GM12878 (cell line): ENCODE data around the gene SLCO3A1. TPM values are rescaled to one million over a fixed set of nuclear protein-coding genes. Genes with fewer than 3 reads are reported as not detected.

ENCODE experiments used
- ATAC-seq: fragments of 200-7000 bp; cut with Tn5 transposase; 3 replicates; pipeline ENCODE4 v1.9.1; 2020; ENCODE audit warnings: mild to moderate bottlenecking, moderate library complexity
- BruUV-seq: library from RNA; stranded (reverse); fragments of 400-500 nt; replicated peaks from 2 replicates; lab custom pipeline; 2021; lab: Mats Ljungman, UMichigan
- CTCF ChIA-PET: fragments of 300-600 bp; sonication (Branson Sonifier 250); formaldehyde crosslinking; extraction: SDS; loops from one replicate; lab custom pipeline; 2021; ENCODE audit warnings: inconsistent platforms; lab: Yijun Ruan, JAX
- POLR2A ChIA-PET: fragments of 350-600 bp; formaldehyde crosslinking; extraction: SDS; loops from one replicate; lab custom pipeline; 2021; ENCODE audit warnings: inconsistent platforms; lab: Charles Lee
- RAD21 ChIA-PET: fragments of 300-600 bp; sonication (Branson Sonifier 250); formaldehyde crosslinking; loops from one replicate; lab custom pipeline; 2023; ENCODE audit warnings: antibody characterized with exemption; ENCODE audit not compliant: unreplicated experiment; lab: Charles Lee
- SMC1A ChIA-PET: fragments of 300-600 bp; sonication (Branson Sonifier 250); formaldehyde crosslinking; loops from one replicate; lab custom pipeline; 2023; ENCODE audit not compliant: unreplicated experiment, uncharacterized antibody; lab: Charles Lee
- DNase-seq: peaks from one replicate; pipeline ENCODE4 v3.0.0-alpha.2; 2011; ENCODE audit warnings: low read depth, low spot score
- FAIRE-seq: peaks from 3 replicates; lab custom pipeline; 2011; peaks lifted over from hg19 to GRCh38; lab: Jason Lieb, UNC
- H2AFZ ChIP-seq: 2 replicates; pipeline ENCODE4 v1.6.0; 2011; ENCODE audit warnings: low read depth, low read length, control low read depth; ENCODE audit not compliant: control insufficient read depth
- H3K27ac ChIP-seq: 2 replicates; pipeline ENCODE4 v1.5.1; 2011; ENCODE audit warnings: control low read depth; ENCODE audit not compliant: control insufficient read depth, insufficient read depth
- H3K27me3 ChIP-seq, 2 experiments: replicated peaks in 1 of 2; 2 replicates each; pipeline versions ENCODE4 v1.6.0 to v1.6.1; 2011; ENCODE audit warnings: low read length in 1 of 2; ENCODE audit not compliant: control insufficient read depth in 2 of 2, insufficient read depth in 2 of 2
- H3K36me3 ChIP-seq, 2 experiments: 2 replicates each; pipeline ENCODE4 v1.5.1; 2011; ENCODE audit warnings: low read length in 1 of 2; ENCODE audit not compliant: control insufficient read depth in 2 of 2, insufficient read depth in 2 of 2
- H3K4me1 ChIP-seq: 2 replicates; pipeline ENCODE4 v1.6.1; 2011; ENCODE audit warnings: mild to moderate bottlenecking, low read length, moderate library complexity, mixed read lengths; ENCODE audit not compliant: control insufficient read depth, insufficient read depth
- H3K4me2 ChIP-seq: 2 replicates; pipeline ENCODE4 v1.6.0; 2011; ENCODE audit warnings: control low read depth; ENCODE audit not compliant: control insufficient read depth, insufficient read depth
- H3K4me3 ChIP-seq: fragments of 200-600 bp; sonication (generic); 2 replicates; pipeline ENCODE4 v1.5.1; 2016
- H3K79me2 ChIP-seq: 2 replicates; pipeline ENCODE4 v1.6.0; 2011; ENCODE audit warnings: low read length; ENCODE audit not compliant: control insufficient read depth, insufficient read depth
- H3K9ac ChIP-seq: 2 replicates; pipeline ENCODE4 v1.8.0; 2011; ENCODE audit warnings: low read length, control low read depth, mixed read lengths; ENCODE audit not compliant: control insufficient read depth, insufficient read depth
- H3K9me3 ChIP-seq: replicated peaks from 3 replicates; pipeline ENCODE4 v1.5.1; 2011; ENCODE audit warnings: mild to moderate bottlenecking, low read length; ENCODE audit not compliant: control insufficient read depth, insufficient read depth
- H4K20me1 ChIP-seq: 2 replicates; pipeline ENCODE4 v1.6.0; 2011; ENCODE audit not compliant: control insufficient read depth, insufficient read depth
- EZH2 ChIP-seq: IDR thresholded peaks from 2 replicates; pipeline ENCODE4 v1.6.1; 2012; ENCODE audit warnings: low read depth, mild to moderate bottlenecking, control low read depth, inconsistent platforms, low read length, borderline replicate concordance; ENCODE audit not compliant: control insufficient read depth
- MYC ChIP-seq: IDR thresholded peaks from 2 replicates; pipeline ENCODE4 v1.6.1; 2011; ENCODE audit warnings: mild to moderate bottlenecking, low read length, moderate library complexity, inconsistent platforms; ENCODE audit not compliant: insufficient read depth, insufficient replicate concordance, insufficient read length, severe bottlenecking
- NRF1 ChIP-seq: conservative IDR thresholded peaks from 2 replicates; pipeline ENCODE4 v1.6.1; 2011; ENCODE audit warnings: mild to moderate bottlenecking, low read depth, low read length, improper control_type of control experiment
- YBX1 ChIP-seq: fragments of 450-650 bp; IDR thresholded peaks from 2 replicates; pipeline ENCODE4 v1.6.1; 2016; ENCODE audit warnings: antibody characterized with exemption
- ZNF384 ChIP-seq: IDR thresholded peaks from 2 replicates; pipeline ENCODE4 v1.6.1; 2012; ENCODE audit warnings: low read depth, mild to moderate bottlenecking, low read length, improper control_type of control experiment, borderline replicate concordance
- WGBS: methylation state at CpG from one replicate; pipeline ENCODE4 v1.1.6; 2016; ENCODE audit warnings: low lambda C conversion rate; ENCODE audit not compliant: insufficient replicate concordance, insufficient coverage; ENCODE audit errors: missing lambda C conversion rate; 5-methylcytosine and 5-hydroxymethylcytosine counted together
- in situ Hi-C: fragments of 300-500 bp; cut with MboI; formaldehyde crosslinking; loops from 9 replicates; pipeline ENCODE4 v1.14.3; 2018; ENCODE audit warnings: mixed read lengths
- intact Hi-C: fragments of 100-400 bp; cut with micrococcal nuclease; formaldehyde crosslinking; loops from one replicate; pipeline ENCODE4 v1.14.2; 2022; ENCODE audit not compliant: unreplicated experiment
- polyA plus RNA-seq, 11 experiments: library from polyadenylated mRNA; depleted of rRNA in 4 of 11; unstranded in 6 of 11; stranded (reverse) in 5 of 11; fragments of >200 nt; fragmentation: Nextera tagmentation in 4 of 11; fragmentation: Illumina TruSeq in 1 of 11; extraction: Ambion mirVana in 4 of 11; extraction: Trizol in 1 of 11; gene quantifications; 1 replicate in 1 of 11; 2 replicates in 10 of 11; pipeline versions ENCODE4 v1.2.1 to v1.2.3, GENCODE V29; 2011 to 2016; ENCODE audit warnings: inconsistent platforms in 2 of 11, missing spikeins in 2 of 11, low read depth in 1 of 11
- total RNA-seq, 4 experiments: library from RNA; depleted of rRNA in 3 of 4; stranded (reverse); fragments of >200 nt in 3 of 4; fragmentation: Illumina TruSeq in 1 of 4; extraction: Trizol in 1 of 4; gene quantifications; 2 replicates each; pipeline versions ENCODE4 v1.2.1 to v1.2.3, GENCODE V29; 2013 to 2021
- TF ChIP-seq, protein P1 (sequence below): fragments of 450-650 bp; IDR thresholded peaks from 2 replicates; pipeline ENCODE4 v1.6.1; 2017; ENCODE audit warnings: mild to moderate bottlenecking, moderate library complexity
- TF ChIP-seq, protein P2 (sequence below): fragments of 450-650 bp; IDR thresholded peaks from 2 replicates; pipeline ENCODE4 v1.6.1; 2016; ENCODE audit warnings: mild to moderate bottlenecking

SLCO3A1 gene
- total and polyA plus RNA-seq, 10 of the 15 experiments (the other 5 are each of a cell fraction or from before 2014, with no cell fraction given), result 0.05 to 5.9 (median 0.31) TPM

DNA sequence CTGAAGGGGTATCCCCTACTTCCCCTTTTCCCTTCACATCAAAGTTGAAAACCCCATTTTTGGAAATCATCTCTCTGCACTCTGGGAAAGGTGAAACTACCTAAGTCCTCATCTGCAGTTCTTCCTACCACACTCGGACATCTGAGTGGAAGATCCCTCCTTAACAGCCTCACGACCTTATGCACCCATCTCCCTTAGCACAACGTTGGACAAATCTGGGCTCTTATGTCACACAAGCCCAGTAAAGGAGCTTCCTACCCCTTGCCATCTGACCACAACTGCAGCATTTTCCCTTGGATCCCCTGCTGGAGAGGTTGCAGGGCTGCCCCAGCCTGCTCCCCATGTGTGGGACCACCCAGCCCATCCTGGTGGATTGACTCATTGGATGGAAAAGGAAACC is 288.1 kb downstream of the SLCO3A1 start:
- ChIA-PET RAD21 (no interaction called here), POLR2A (no interaction called here), SMC1A (no interaction called here), CTCF (no interaction called here)
- in situ Hi-C loops, result no loop called here
- no peak overlapping the region for H3K27ac ChIP-seq
- BruUV-seq, result no TSS peak
- H3K9me3 ChIP-seq, result no peaks in the 10 kb centered on the region
- FAIRE-seq, result no peak
- TF ChIP-seq, protein P1, sequence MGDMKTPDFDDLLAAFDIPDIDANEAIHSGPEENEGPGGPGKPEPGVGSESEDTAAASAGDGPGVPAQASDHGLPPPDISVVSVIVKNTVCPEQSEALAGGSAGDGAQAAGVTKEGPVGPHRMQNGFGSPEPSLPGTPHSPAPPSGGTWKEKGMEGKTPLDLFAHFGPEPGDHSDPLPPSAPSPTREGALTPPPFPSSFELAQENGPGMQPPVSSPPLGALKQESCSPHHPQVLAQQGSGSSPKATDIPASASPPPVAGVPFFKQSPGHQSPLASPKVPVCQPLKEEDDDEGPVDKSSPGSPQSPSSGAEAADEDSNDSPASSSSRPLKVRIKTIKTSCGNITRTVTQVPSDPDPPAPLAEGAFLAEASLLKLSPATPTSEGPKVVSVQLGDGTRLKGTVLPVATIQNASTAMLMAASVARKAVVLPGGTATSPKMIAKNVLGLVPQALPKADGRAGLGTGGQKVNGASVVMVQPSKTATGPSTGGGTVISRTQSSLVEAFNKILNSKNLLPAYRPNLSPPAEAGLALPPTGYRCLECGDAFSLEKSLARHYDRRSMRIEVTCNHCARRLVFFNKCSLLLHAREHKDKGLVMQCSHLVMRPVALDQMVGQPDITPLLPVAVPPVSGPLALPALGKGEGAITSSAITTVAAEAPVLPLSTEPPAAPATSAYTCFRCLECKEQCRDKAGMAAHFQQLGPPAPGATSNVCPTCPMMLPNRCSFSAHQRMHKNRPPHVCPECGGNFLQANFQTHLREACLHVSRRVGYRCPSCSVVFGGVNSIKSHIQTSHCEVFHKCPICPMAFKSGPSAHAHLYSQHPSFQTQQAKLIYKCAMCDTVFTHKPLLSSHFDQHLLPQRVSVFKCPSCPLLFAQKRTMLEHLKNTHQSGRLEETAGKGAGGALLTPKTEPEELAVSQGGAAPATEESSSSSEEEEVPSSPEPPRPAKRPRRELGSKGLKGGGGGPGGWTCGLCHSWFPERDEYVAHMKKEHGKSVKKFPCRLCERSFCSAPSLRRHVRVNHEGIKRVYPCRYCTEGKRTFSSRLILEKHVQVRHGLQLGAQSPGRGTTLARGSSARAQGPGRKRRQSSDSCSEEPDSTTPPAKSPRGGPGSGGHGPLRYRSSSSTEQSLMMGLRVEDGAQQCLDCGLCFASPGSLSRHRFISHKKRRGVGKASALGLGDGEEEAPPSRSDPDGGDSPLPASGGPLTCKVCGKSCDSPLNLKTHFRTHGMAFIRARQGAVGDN, result no peak
- TF ChIP-seq ZNF384 (no peak), MYC (no peak), YBX1 (no peak), EZH2 (no peak), NRF1 (no peak)
- TF ChIP-seq, protein P2, sequence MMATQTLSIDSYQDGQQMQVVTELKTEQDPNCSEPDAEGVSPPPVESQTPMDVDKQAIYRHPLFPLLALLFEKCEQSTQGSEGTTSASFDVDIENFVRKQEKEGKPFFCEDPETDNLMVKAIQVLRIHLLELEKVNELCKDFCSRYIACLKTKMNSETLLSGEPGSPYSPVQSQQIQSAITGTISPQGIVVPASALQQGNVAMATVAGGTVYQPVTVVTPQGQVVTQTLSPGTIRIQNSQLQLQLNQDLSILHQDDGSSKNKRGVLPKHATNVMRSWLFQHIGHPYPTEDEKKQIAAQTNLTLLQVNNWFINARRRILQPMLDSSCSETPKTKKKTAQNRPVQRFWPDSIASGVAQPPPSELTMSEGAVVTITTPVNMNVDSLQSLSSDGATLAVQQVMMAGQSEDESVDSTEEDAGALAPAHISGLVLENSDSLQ, result no peak
- H3K4me2 ChIP-seq, result no peak overlapping the region
- no peak overlapping the region for H2AFZ ChIP-seq
- H3K4me3 ChIP-seq, result no peak overlapping the region
- 13% methylated on average over 3 of the region's 3 CpGs for WGBS
- H3K4me1 ChIP-seq, result no peaks in the 10 kb centered on the region; the same call in 1 of the 2 replicates
- H3K9ac ChIP-seq, result no peak overlapping the region
- H3K79me2 ChIP-seq, result no peaks in the 10 kb centered on the region
- no peaks in the 10 kb centered on the region for H3K27me3 ChIP-seq
- intact Hi-C loops, result no loop called here
- no peaks in the 10 kb centered on the region for H4K20me1 ChIP-seq
- H3K36me3 ChIP-seq, result no peaks in the 10 kb centered on the region; a peak in 1 of 4 replicates
- no peak for ATAC-seq
- DNase-seq, result no peak
